Stimulated activated CD8-positive, alpha-beta memory T cell treated with anti-CD3 and anti-CD28 coated beads, Interleukin-7, amount 100 ng/mL, for 24 hours (primary cell): ENCODE results near the gene GPT2.
"Not testable (repeated sequence)": the region's sequence is repeated elsewhere in the genome, so short reads cannot be mapped to it uniquely, and the experiment has no call there.

ENCODE experiments used
- DNase-seq: peaks from one replicate; pipeline ENCODE4 v3.0.0-alpha.2; 2020; ENCODE audit warnings: low read depth

The GPT2 gene

DNA sequence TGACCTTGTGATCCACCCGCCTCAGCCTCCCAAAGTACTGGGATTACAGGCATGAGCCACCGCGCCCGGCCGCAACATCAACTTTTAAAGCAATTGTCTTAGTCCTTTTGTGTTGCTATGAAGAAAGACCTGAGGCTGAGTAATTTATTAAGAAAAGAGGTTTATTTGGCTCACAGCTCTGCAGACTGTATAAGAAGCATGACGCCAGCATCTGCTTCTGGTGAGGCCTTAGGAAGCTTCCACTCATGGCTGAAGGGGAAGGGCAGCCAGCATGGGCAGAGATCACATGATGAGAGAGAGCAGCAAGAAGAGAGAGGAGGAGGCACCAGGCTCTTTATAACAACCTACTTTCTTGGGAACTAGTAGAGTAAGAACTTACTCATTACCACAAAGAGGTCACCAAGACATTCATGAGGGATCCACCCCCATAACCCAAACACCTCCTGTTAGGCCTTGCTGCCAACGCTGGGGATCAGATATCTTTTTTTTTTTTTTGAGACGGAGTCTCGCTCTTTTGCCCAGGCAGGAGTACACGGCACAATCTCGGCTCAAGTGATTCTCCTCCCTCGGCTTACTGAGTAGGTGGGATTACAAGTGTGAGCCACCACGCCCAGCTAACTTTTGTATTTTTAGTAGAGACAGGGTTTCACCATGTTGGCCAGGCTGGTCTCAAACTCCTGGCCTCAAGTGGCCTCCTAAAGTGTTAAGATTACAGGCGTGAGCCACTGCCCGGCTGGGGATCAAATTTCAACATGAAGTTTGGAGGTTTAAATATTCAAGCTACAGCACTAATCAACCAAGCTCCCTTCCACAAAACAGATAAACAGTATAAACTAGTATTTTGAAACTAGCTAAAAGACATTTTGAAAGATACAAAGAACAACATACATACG lies 21.4 kb upstream of the GPT2 start:
- no peak for DNase-seq

DNA sequence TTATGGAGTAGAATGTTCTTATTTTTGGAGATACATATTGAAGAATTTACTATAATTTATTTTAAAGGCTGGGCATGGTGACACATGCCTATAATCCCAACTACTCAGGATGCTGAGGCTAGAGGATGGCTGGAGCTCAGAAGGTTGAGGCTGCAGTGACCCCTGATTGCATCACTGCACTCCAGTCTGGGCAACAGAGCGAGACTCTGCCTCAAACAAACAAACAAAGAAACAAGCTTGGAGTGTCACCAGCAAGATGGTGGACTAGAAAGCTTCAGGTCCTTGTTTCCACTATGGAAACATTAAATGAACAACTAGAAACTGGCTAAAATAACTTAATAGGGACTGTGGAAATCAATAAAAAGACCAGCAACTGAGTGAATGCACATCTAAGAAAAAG lies 17.9 kb upstream of the GPT2 start:
- no peak for DNase-seq

DNA sequence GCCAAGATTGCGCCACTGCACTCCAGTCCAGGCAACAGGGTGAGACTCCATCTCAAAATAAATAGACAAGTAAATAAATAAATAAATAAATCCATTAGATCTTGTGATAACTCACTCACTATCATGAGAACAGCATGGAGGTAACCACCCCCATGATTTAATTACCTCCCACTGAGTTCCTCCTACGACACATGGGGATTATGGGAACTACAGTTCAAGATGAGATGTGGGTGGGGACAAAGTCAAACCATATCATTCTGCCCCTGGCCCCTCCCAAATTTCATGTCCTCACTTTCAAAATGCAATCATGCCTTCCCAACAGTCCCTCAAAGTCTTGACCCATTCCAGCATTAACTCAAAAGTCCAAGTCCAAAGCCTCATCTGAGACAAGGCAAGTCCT lies 16.7 kb upstream of the GPT2 start:
- DNase-seq, result not testable (repeated sequence)

DNA sequence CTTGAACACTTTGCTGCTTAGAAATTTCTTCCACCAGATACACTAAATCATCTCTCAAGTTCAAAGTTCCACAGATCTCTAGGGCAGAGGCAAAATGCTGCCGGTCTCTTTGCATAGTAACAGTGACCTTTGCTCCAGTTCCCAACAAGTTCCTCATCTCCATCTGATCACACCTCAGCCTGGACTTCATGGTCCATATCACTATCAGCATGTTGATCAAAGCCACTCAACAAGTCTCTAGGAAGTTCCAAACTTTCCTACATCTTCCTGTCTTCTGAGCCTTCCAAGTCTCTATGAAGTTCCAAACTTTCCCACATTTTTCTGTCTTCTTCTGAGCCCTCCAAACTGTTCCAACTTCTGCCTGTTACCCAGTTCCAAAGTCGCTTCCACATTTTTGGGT lies 15.3 kb upstream of the GPT2 start:
- not testable (repeated sequence) for DNase-seq

DNA sequence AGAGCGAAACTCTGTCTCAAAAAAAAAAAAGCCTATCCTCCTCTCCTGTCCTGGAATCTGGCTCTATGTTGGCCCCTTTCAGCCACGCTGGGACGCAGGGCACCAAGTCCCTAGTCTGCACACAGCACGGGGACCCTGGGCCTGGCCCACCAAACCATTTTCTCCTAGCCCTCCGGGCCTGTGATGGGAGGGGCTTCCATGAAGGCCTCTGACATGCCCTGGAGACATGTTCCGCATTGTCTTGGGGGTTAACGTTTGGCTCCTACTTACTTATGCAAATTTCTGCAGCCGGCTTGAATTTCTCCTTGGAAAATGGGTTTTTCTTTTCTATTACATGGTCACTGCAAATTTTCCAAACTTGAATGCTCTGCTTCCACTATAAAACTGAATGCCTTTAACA lies 12.6 kb upstream of the GPT2 start:
- no peak for DNase-seq

GRCh38 chr16:46873201-46873600 lies 11.0 kb upstream of the GPT2 start:
- no peak for DNase-seq

GRCh38 chr16:46875243-46875642 lies 8.9 kb upstream of the GPT2 start:
- no peak for DNase-seq

DNA sequence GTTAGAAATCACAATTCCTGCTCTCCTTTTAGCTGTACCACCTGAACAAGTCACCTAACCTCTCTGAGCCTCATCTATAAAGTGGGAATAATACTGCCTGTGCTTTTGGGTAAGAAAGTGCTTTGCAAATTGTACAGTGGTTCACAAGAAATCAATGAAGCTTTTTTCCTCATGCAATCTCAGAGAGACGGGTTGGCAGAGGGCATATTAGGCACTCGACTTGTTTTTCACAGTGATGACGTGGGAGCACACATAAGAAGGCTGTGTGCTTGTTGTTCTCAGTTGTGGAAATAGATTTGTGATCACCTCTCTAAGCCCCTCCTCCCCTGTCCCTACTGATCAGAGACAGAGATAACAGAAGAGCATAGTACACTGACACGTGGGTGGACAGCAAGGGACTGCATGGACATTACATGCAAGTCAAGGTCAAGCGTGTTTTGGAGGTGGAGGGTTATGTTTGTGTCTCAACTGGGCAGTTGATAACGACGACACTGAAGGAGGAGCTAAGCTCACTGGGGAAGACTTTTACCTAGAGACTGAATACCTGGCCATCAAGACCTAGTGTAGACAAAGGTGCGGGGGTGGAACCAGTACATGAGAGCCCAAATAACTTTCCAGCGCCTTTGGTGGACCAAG lies 1.7 kb upstream of the GPT2 start:
- DNase-seq, result no peak

- no peak for DNase-seq
Measured at GRCh38 chr16:46882940-46883307, 1.2 kb upstream of the GPT2 start.

DNA sequence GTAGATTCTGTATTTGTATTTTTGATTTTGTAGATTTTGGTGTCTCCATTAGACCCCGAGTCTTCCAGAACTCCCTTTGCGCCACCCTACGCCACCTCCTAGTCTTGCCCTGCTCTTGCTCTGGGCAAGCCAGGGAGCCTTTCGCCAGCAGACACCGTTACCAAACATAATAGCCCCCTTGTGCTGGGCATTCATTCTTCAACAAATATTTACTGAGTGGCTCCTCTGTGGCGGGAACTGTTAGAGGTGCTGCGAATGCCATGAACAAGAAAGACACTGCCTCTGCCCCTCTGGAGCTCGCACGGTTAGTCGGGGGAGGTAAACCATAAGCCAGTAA lies 841 bp upstream of the GPT2 start:
- no peak for DNase-seq

GRCh38 chr16:46884513-46885293 lies 541 bp downstream of the GPT2 start:
- no peak for DNase-seq

- no peak for DNase-seq
Measured at GRCh38 chr16:46885960-46886763, 2.0 kb downstream of the GPT2 start.

DNA sequence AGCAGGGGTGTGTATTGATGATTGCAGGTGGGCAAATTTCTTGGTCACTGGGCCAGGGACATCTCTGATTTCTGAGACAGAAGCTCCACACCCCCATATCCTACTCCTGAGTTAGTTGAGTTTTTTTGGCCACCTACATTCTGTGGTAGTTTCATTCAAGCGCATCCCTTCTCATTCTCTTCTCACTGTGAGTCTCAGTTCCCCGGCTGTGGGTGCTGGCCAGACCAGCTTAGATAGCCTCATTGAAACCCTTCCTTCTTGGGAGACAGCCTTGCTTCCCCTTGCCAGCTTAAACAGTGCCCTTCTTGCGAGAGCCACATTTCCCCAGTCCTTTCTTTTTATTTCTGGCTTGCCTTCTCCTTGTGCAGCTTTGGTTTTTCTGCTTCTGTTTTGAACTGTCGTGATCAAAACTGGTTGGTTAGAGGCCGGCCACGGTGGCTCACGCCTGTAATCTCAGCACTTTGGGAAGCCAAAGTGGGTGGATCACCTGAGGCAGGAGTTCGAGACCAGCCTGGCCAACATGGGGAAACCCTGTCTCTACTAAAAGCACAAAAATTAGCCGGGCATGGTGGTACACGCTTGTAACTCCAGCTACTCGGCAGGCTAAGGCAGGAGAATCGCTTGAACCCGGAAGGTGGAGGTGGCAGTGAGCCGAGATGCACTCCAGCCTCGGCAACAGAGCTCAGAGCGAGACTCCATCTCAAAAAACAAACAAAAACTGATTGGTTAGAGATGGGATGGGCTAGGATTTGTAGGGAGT lies 2.8 kb downstream of the GPT2 start:
- DNase-seq, result no peak

DNA sequence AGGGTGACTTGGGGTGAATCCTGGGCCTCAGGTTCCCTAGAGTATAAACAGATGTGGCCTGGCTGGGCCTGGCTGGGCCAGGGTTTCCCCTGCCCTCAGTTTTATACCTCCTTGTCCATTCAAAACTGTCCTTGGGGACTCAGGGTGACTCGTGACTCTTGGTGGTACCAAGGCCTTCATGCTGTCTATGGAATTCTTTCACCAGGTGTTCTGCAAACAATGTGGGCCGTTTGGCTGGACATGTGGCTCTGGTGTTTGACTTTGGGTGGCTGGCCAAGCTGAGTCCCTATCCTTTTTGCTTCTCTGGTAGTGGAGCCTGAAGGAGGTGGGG lies 3.3 kb downstream of the GPT2 start:
- DNase-seq, result no peak

DNA sequence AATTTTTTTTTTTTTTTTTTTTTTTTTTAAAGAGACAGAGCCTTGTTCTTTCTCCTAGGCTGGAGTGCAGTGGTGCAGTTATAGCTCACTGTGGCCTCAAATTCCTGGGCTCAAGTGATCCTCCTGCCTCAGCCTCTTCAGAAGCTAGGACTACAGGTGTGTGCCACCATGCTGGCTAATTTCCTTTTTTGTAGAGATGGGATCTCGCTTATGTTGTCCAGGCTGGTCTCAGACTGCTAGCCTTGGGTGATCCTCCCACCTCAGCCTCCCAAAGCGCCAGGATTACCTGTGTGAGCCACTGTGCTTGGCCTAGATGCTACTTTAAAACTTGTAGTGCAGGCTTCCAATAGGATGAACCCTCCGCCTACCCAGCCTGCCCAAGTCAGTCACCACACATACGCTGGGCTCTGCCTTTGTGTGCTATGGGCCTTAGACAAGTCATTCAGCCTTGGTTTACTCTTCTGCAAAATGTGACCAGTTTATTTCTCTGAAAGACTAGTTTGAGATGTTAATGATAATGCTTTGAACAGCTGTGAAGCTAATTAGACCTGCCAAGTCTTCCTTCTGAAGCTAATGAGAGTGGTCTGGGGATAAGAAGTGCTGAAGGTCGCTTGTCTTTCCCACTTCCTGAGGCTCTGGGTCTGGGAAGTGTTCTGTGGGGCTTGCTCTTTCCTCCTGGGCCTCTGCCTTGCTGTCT lies 5.2 kb downstream of the GPT2 start:
- no peak for DNase-seq

- no peak for DNase-seq
Measured at GRCh38 chr16:46889942-46890300, 5.8 kb downstream of the GPT2 start.

GRCh38 chr16:46891910-46892309 lies 7.7 kb downstream of the GPT2 start:
- DNase-seq, result no peak

- no peak for DNase-seq
Measured at GRCh38 chr16:46894036-46894672, 10.0 kb downstream of the GPT2 start.

GRCh38 chr16:46895399-46896313 lies 11.5 kb downstream of the GPT2 start:
- DNase-seq, result no peak
